Epithelial cell of proximal tubule (primary cell): ENCODE data around the gene ZC3H12A. TPM values are rescaled to one million over a fixed set of nuclear protein-coding genes. Genes with fewer than 3 reads are reported as not detected.

Experiments
- DNase-seq: peaks from one replicate; pipeline ENCODE4 v3.0.0-alpha.2; 2011; ENCODE audit warnings: low read depth
- H3K4me3 ChIP-seq: 2 replicates; pipeline ENCODE4 v1.5.1; 2011; ENCODE audit warnings: low read depth, mild to moderate bottlenecking, low read length
- total RNA-seq: library from RNA; depleted of rRNA; stranded (reverse); fragments of >200 nt; gene quantifications from 2 replicates; pipeline ENCODE4 v1.2.3, GENCODE V29; 2015
- TF ChIP-seq, protein P1 (sequence below): conservative IDR thresholded peaks from 2 replicates; pipeline ENCODE4 v1.5.1; 2012; ENCODE audit warnings: low read depth, mild to moderate bottlenecking, low read length

Gene ZC3H12A
- total RNA-seq, 1 donor from 2014 or later = 16.0 TPM

DNA sequence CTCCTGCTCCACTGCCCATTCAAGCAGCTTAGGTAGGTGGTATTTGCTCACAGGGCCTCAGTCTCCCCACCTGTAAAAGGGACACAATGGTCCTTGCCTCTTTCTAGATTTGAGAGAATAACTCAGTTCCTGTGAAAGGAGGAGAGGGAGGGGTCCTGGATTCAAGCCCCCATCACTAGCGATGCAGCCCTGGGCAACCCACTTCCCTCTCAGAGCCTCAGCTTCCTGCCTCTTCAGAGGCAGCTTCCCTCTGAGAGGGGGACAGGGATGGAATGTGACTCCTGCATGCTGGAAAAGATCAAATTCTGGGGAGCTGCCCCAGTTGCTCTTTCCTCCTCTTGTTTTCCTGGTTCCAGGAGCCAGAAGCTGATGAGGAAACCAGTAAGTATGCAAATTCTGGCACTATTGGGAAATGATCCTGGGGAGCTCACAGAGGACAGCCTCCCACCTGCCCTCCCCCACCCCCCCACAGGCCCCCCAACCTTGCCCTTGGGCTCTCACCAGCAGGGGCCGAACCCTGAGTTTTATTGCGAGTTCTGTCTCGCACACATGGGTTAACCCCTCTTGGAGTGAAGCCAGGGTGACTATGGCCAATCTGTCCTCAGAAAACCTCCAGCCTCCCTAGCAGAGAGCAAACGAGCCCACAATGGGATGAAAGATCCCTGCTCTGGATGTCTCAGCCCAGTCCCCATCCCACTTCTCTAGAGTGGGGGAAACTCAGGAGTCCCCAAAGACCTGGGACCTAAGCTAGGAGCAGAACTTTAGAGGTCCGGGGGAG, 11.7 kb downstream of the ZC3H12A start:
- TF ChIP-seq, protein P1, sequence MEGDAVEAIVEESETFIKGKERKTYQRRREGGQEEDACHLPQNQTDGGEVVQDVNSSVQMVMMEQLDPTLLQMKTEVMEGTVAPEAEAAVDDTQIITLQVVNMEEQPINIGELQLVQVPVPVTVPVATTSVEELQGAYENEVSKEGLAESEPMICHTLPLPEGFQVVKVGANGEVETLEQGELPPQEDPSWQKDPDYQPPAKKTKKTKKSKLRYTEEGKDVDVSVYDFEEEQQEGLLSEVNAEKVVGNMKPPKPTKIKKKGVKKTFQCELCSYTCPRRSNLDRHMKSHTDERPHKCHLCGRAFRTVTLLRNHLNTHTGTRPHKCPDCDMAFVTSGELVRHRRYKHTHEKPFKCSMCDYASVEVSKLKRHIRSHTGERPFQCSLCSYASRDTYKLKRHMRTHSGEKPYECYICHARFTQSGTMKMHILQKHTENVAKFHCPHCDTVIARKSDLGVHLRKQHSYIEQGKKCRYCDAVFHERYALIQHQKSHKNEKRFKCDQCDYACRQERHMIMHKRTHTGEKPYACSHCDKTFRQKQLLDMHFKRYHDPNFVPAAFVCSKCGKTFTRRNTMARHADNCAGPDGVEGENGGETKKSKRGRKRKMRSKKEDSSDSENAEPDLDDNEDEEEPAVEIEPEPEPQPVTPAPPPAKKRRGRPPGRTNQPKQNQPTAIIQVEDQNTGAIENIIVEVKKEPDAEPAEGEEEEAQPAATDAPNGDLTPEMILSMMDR = no peak
- no peak for DNase-seq
- no peak overlapping the region for H3K4me3 ChIP-seq

DNA sequence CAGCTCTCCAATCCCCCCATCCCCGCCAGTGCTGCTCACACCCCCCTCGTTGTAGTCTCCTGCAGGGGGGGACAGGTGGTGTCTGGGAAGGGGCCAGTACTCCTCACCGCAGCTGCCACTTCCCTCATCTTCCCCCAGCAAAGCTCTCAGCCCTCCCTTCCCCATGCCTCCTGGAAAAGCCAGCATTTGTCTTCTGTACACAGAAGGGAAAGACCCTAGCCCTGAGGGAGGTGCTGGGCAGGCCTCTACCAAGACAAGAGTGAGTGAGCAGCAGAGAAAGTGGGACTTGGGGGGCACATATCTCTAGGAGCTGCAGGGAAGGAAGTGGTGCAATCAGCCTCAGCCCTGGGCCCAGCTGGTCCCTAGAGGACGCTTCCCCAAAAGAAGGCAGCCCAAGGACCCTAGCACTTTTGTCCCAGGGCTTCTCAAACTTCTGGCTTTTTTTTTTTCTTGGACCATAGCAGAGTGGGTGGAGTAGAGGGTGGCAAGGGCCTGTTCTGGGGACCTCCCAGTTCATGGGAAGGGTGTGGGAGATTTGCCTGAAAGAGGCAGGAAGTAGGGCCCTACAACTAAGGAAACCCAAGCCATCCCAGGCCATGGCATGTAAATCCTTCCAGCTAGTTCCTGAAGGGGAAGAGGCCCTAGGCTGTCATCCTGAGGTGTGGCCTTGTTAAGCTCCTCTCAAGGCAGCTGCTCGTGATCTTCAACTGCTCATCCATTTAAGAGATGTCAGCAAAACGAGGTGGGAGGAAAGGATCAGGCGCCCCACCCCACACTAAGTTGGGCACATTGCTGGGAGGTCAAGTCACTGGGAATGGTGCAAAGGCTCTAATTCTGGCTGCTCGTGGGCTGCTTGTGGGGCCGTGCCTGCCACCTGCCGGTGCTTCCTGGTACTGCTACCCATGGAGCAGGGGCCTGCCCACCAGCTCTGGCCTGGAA, 12.6 kb downstream of the ZC3H12A start:
- no peak for DNase-seq
- no peak overlapping the region for H3K4me3 ChIP-seq
- TF ChIP-seq, protein P1 = peak; percentile 99

DNA sequence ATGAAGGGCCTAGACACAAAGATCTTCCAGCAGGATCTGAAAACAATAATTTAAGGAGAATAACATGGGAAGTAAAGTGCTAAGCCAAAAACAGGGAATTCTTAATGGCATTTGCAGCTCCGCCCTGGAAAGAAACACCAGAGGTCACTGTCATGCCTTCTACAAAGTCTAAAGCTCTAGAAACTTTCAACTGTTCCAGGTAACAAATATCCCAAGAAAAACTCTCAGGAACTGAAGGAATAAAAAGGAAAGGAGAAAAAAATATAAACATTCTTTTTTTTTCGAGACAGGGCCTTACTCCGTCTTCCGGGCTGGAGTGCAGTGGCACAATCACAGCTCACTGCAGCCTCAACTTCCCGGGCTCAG, 13.2 kb downstream of the ZC3H12A start:
- TF ChIP-seq, protein P1 = no peak
- no peak for DNase-seq
- H3K4me3 ChIP-seq = no peak overlapping the region

DNA sequence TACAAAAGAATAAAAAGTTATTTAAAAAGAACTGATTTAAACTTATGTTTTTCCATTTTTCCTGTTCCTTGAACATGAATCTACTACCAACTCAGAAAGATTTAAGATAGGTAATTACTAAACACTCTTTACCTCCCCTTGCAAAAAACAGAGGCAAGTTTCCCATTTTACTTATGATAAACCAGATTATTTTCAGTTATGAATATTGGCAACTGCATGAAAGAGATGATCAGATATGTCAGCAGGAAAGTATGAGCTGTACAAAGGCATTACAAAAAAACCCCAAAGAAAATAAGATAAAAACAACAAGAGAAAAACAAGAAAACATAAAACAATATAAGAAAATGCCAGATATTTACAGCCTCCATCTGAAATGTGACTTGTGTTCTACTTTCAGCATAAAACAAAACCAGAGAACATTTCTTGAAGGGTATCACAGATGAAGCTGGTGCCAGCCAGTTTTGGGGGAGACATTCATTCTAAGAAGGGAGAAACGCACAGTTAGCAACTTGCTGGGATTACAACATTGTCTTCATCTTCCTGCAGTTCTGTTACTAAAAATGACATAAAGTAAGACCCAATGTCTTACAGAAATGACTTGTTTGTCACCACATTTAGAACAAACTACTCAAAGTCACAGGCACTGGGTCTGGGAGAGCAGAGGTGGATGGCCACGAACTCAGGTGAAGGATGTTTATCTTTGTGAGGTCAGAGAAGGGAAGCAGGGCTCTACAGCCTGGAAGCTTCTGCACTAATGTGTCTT, 19.1 kb downstream of the ZC3H12A start:
- no peak for DNase-seq
- TF ChIP-seq, protein P1 = no peak
- no peak overlapping the region for H3K4me3 ChIP-seq

DNA sequence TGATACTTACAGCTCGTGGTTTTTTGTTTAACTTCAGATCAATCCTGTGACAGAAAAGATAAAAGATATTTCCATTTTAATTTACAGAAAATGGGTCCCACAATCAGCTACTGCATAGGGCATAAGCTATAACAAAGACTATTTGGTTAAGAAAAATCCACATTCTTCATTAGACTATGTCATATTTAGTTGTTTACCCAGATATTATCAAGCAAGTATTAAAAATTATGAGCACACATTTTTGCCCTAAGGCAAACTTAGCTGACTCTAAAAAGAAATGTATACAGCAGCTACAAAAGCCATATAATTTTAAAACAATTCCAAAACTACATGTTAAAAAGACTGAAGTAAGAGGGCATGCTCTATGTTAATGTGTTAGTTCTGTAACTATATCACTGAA, 21.5 kb downstream of the ZC3H12A start:
- no peak for DNase-seq
- no peak overlapping the region for H3K4me3 ChIP-seq
- TF ChIP-seq, protein P1 = no peak

DNA sequence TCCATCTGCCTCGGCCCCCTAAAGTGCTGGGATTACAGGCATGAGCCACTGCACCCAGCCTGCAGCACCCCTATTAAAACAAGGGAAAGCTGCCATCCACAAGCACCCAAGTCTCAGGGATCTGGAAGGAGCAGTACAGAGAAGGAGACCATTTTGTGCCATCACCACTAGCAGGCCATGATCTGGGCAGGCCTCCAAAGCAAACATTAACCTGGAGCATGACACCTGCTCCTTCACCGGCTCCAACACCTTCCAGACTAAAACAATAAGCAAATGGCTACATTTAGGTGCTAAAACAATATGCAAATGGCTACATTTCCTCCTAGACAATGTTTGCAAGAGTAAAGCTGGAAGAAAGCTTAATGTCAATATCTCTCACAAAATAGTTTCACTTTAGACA, 23.5 kb downstream of the ZC3H12A start:
- H3K4me3 ChIP-seq = no peak overlapping the region
- no peak for DNase-seq
- TF ChIP-seq, protein P1 = no peak
